H7 (cell line): ENCODE data around the gene RDH16. TPM values are rescaled to one million over a fixed set of nuclear protein-coding genes. Genes with fewer than 3 reads are reported as not detected.
"Not testable (repeated sequence)": the region's sequence is repeated elsewhere in the genome, so short reads cannot be mapped to it uniquely, and the experiment has no call there.

ENCODE experiments used
- DNase-seq: peaks from one replicate; pipeline ENCODE4 v3.0.0; 2012
- H3K27me3 ChIP-seq: 2 replicates; pipeline ENCODE4 v1.6.0; 2011; ENCODE audit warnings: mild to moderate bottlenecking, low read length; ENCODE audit not compliant: control insufficient read depth, insufficient read depth
- H3K36me3 ChIP-seq: replicated peaks from 2 replicates; pipeline ENCODE4 v1.5.1; 2011; ENCODE audit warnings: low read length; ENCODE audit not compliant: control insufficient read depth, insufficient read depth
- H3K4me3 ChIP-seq: 2 replicates; pipeline ENCODE4 v1.5.1; 2011; ENCODE audit warnings: low read depth, mild to moderate bottlenecking, control low read depth, low read length, moderate library complexity; ENCODE audit not compliant: insufficient read depth
- total RNA-seq: library from RNA; depleted of rRNA; stranded (reverse); fragments of >200 nt; shearing (Covaris generic); gene quantifications from 2 replicates; pipeline ENCODE4 v1.2.3, GENCODE V29; 2014

Gene RDH16
- total RNA-seq, 1 experiment from 2014 or later, result 0.66 TPM

GRCh38 chr12:56995201-56995929 lies 38.0 kb upstream of the RDH16 start:
- DNase-seq, result no peak
- Histone ChIP-seq H3K4me3 (no peak overlapping the region), H3K27me3 (no peaks in the 10 kb centered on the region), H3K36me3 (peaks cover 3% of the 10 kb centered on the region)

- Histone ChIP-seq H3K4me3 (no peak overlapping the region), H3K36me3 (peaks cover 1% of the 10 kb centered on the region), H3K27me3 (no peaks in the 10 kb centered on the region)
- peak; percentile 67 for DNase-seq
Measured at GRCh38 chr12:56994231-56994746, 36.9 kb upstream of the RDH16 start.

GRCh38 chr12:56993346-56993745 lies 35.9 kb upstream of the RDH16 start:
- Histone ChIP-seq H3K4me3 (no peak overlapping the region), H3K27me3 (no peaks in the 10 kb centered on the region), H3K36me3 (peaks cover 1% of the 10 kb centered on the region)
- DNase-seq, result peak; percentile 49

GRCh38 chr12:56991319-56992246 lies 34.2 kb upstream of the RDH16 start:
- Histone ChIP-seq H3K4me3 (no peak overlapping the region), H3K36me3 (no peaks in the 10 kb centered on the region; the same call in 1 of the 2 replicates), H3K27me3 (no peaks in the 10 kb centered on the region)
- DNase-seq, result no peak

GRCh38 chr12:56990648-56991318 lies 33.4 kb upstream of the RDH16 start:
- Histone ChIP-seq H3K4me3 (no peak overlapping the region), H3K36me3 (no peaks in the 10 kb centered on the region; the same call in 1 of the 2 replicates), H3K27me3 (no peaks in the 10 kb centered on the region)
- DNase-seq, result no peak

GRCh38 chr12:56989861-56990610 lies 32.6 kb upstream of the RDH16 start:
- DNase-seq, result no peak
- Histone ChIP-seq H3K4me3 (no peak overlapping the region), H3K27me3 (no peaks in the 10 kb centered on the region), H3K36me3 (no peaks in the 10 kb centered on the region)

GRCh38 chr12:56988207-56988739 lies 30.9 kb upstream of the RDH16 start:
- H3K36me3 ChIP-seq, result no peaks in the 10 kb centered on the region
- H3K27me3 ChIP-seq, result no peaks in the 10 kb centered on the region
- peak; percentile 48 for DNase-seq
- no peak overlapping the region for H3K4me3 ChIP-seq

GRCh38 chr12:56987551-56988053 lies 30.2 kb upstream of the RDH16 start:
- no peaks in the 10 kb centered on the region for H3K36me3 ChIP-seq
- no peaks in the 10 kb centered on the region for H3K27me3 ChIP-seq
- H3K4me3 ChIP-seq, result no peak overlapping the region
- peak; percentile 86 for DNase-seq

- Histone ChIP-seq H3K4me3 (no peak overlapping the region), H3K27me3 (no peaks in the 10 kb centered on the region), H3K36me3 (no peaks in the 10 kb centered on the region)
- no peak for DNase-seq
Measured at GRCh38 chr12:56987011-56987410, 29.6 kb upstream of the RDH16 start.

- H3K36me3 ChIP-seq, DNase-seq, H3K27me3 ChIP-seq, H3K4me3 ChIP-seq: not testable (repeated sequence)
Measured at GRCh38 chr12:56985714-56986113, 28.3 kb upstream of the RDH16 start.

GRCh38 chr12:56983386-56983785 lies 26.0 kb upstream of the RDH16 start:
- Histone ChIP-seq H3K4me3 (no peak overlapping the region), H3K27me3 (no peaks in the 10 kb centered on the region), H3K36me3 (no peaks in the 10 kb centered on the region)
- DNase-seq, result no peak

- DNase-seq, H3K4me3 ChIP-seq, H3K27me3 ChIP-seq, H3K36me3 ChIP-seq: not testable (repeated sequence)
Measured at GRCh38 chr12:56982578-56983236, 25.3 kb upstream of the RDH16 start.

- DNase-seq, result no peak
- Histone ChIP-seq H3K4me3 (no peak overlapping the region), H3K36me3 (no peaks in the 10 kb centered on the region), H3K27me3 (no peaks in the 10 kb centered on the region)
Measured at GRCh38 chr12:56980941-56981530, 23.6 kb upstream of the RDH16 start.
